ENCODE measurements around the gene SALL2.

DNA sequence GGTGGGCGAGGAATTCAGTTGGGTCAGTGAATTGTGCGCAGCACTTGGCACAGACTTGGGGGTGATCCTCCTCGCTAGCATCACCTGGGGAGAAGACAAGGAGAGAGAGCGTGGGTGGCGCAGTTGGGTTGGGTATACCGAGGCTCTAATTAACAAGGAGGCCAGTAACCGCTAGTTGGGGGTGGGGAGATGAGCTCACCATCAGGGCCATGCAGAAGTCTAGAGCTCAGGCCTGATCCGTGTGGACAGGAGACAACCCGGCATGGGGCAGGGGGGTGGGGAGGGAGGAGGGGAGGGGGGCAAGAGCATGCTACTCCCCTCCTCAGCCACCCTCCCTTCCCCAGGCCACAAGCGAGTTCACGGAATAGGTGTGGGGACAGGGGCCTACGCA is 580 bp downstream of the SALL2 start:
- TF ChIP-seq CTCF (IDR thresholded peaks at IDR 0.05) (no peak), POLR2A (IDR thresholded peaks at IDR 0.05) (no peak)

Data from Peyer's patch (tissue), 4 donors.